ENCODE measurements around the gene ZNF248. TPM values are rescaled to one million over a fixed set of nuclear protein-coding genes. Genes with fewer than 3 reads are reported as not detected.

ZNF248 gene
- total and polyA plus RNA-seq, 2 donors (not counting 1 experiment from before 2014, with no cell fraction given) = 8.6 to 19.5 TPM

DNA sequence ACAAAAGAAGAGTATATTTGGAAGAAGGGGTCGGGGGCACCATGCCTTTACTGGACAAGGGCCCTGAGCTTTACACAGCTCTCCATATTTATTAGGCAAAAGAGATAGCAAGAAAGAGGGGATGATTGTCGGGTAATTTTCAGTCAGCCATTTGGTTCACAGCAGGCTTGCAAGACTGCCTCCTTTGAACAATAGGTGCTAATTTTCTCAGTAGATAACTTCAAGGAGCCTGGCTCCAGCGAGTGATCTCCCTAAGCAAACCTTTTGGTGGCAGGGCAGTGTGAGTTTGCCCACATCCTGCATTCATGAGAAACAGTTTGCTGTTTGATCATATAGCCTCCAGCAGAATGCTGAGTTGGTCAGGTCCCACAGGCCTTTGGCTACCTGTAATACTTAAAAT is 94.3 kb downstream of the ZNF248 start:
- Histone ChIP-seq H3K4me3 (ENCODE audit: control extremely low read depth in 1 of 5, extremely low read depth in 1 of 5, insufficient read depth in 1 of 5, low read depth in 2 of 5, low read length in 4 of 5) (no peak overlapping the region), H3K4me2 (replicated peaks; ENCODE audit: low read depth, low read length, poor library complexity, severe bottlenecking) (no peak overlapping the region), H4K20me1 (ENCODE audit: control insufficient read depth, insufficient read depth, low read length, poor library complexity, severe bottlenecking) (no peaks in the 10 kb centered on the region), H3K27ac (ENCODE audit: low read length in 2 of 2) (no peak overlapping the region), H3K4me1 (ENCODE audit: control insufficient read depth in 2 of 2, insufficient read depth in 2 of 2, low read length in 2 of 2) (no peaks in the 10 kb centered on the region), H3K36me3 (replicated peaks in 1 of 2; ENCODE audit: control extremely low read depth in 1 of 2, control insufficient read depth in 1 of 2, extremely low read depth in 1 of 2, insufficient read depth in 2 of 2, low read length in 1 of 2) (no peaks in the 10 kb centered on the region), H3K27me3 (replicated peaks in 1 of 4; ENCODE audit: control extremely low read depth in 1 of 4, control insufficient read depth in 3 of 4, insufficient read depth in 4 of 4, low read length in 3 of 4) (no peaks in the 10 kb centered on the region), H3K9me3 (ENCODE audit: control extremely low read depth in 1 of 3, control insufficient read depth in 2 of 3, insufficient read depth in 1 of 3, low read length in 2 of 3) (peaks cover 4 to 21% (median 13%) of the 10 kb centered on the region in 3 donors), H2AFZ (ENCODE audit: insufficient read depth, low read depth, low read length, poor library complexity, severe bottlenecking) (no peak overlapping the region), H3K9ac (ENCODE audit: low read length) (no peak overlapping the region), H3K79me2 (ENCODE audit: control insufficient read depth, insufficient read depth, low read length) (no peaks in the 10 kb centered on the region)
- Mint-ChIP-seq H3K9me3 (ENCODE audit: insufficient read depth) (peaks cover 15% of the 10 kb centered on the region), H3K27ac (no peak overlapping the region), H3K4me1 (no peaks in the 10 kb centered on the region), H3K27me3 (no peaks in the 10 kb centered on the region), H3K4me3 (no peak overlapping the region)
- ChIA-PET POLR2A (no interaction called here), CTCF (no interaction called here)
- intact Hi-C loops (cut with micrococcal nuclease) = no loop called here
- DNase-seq (no peak), ATAC-seq (ENCODE audit: low read depth) (no peak)
- TF ChIP-seq EZH2 (IDR thresholded peaks at IDR 0.05; ENCODE audit: borderline replicate concordance, insufficient read depth, low read depth, low read length, poor library complexity, severe bottlenecking) = no peak
- TF ChIP-seq, protein P1, sequence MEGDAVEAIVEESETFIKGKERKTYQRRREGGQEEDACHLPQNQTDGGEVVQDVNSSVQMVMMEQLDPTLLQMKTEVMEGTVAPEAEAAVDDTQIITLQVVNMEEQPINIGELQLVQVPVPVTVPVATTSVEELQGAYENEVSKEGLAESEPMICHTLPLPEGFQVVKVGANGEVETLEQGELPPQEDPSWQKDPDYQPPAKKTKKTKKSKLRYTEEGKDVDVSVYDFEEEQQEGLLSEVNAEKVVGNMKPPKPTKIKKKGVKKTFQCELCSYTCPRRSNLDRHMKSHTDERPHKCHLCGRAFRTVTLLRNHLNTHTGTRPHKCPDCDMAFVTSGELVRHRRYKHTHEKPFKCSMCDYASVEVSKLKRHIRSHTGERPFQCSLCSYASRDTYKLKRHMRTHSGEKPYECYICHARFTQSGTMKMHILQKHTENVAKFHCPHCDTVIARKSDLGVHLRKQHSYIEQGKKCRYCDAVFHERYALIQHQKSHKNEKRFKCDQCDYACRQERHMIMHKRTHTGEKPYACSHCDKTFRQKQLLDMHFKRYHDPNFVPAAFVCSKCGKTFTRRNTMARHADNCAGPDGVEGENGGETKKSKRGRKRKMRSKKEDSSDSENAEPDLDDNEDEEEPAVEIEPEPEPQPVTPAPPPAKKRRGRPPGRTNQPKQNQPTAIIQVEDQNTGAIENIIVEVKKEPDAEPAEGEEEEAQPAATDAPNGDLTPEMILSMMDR (IDR thresholded peaks at IDR 0.05) = no peak
- WGBS (ENCODE audit: insufficient coverage) = 100% methylated on average over 1 of the region's 3 CpGs

DNA sequence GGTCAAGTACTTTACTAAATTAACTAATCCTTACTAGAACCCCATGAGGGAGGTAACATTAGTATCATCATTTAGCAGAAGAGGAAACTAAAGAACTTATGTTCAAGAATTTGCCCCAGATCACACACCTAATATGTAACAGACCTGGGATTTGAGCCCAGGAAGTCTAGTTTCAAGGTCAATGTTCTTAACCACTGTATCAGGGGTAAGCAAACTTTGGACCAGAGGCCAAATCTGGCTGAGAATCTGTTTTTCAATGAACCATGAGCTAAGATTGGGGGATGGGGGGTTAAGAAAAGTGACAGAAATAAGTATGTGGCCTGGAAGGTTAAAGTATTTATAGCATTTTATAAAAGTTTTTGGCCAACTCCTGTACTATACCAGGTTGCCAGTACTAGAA is 95.1 kb downstream of the ZNF248 start:
- POLR2A ChIA-PET = no interaction called here
- no peak for TF ChIP-seq EZH2 (IDR thresholded peaks at IDR 0.05; ENCODE audit: borderline replicate concordance, insufficient read depth, low read depth, low read length, poor library complexity, severe bottlenecking)
- TF ChIP-seq, protein P1 (IDR thresholded peaks at IDR 0.05) = no peak
- no peak overlapping the region for H3K4me3 Mint-ChIP-seq
- H3K27me3 ChIP-seq (replicated peaks in 1 of 4; ENCODE audit: control extremely low read depth in 1 of 4, control insufficient read depth in 3 of 4, insufficient read depth in 4 of 4, low read length in 3 of 4) = no peaks in the 10 kb centered on the region
- DNase-seq = no peak
- H3K4me2 ChIP-seq (replicated peaks; ENCODE audit: low read depth, low read length, poor library complexity, severe bottlenecking) = no peak overlapping the region
- H3K9ac ChIP-seq (ENCODE audit: low read length) = no peak overlapping the region
- no peaks in the 10 kb centered on the region for H4K20me1 ChIP-seq (ENCODE audit: control insufficient read depth, insufficient read depth, low read length, poor library complexity, severe bottlenecking)
- ATAC-seq (ENCODE audit: low read depth) = no peak
- H3K4me1 Mint-ChIP-seq = no peaks in the 10 kb centered on the region
- H3K36me3 ChIP-seq (replicated peaks in 1 of 2; ENCODE audit: control extremely low read depth in 1 of 2, control insufficient read depth in 1 of 2, extremely low read depth in 1 of 2, insufficient read depth in 2 of 2, low read length in 1 of 2) = no peaks in the 10 kb centered on the region
- no peak overlapping the region for H3K4me3 ChIP-seq (ENCODE audit: control extremely low read depth in 1 of 5, extremely low read depth in 1 of 5, insufficient read depth in 1 of 5, low read depth in 2 of 5, low read length in 4 of 5)
- CTCF ChIA-PET = no interaction called here
- peaks cover 15% of the 10 kb centered on the region for H3K9me3 Mint-ChIP-seq (ENCODE audit: insufficient read depth)
- no peaks in the 10 kb centered on the region for H3K79me2 ChIP-seq (ENCODE audit: control insufficient read depth, insufficient read depth, low read length)
- H3K9me3 ChIP-seq (ENCODE audit: control extremely low read depth in 1 of 3, control insufficient read depth in 2 of 3, insufficient read depth in 1 of 3, low read length in 2 of 3) = peaks cover 4 to 21% (median 13%) of the 10 kb centered on the region in 3 donors
- intact Hi-C loops (cut with micrococcal nuclease) = no loop called here
- H2AFZ ChIP-seq (ENCODE audit: insufficient read depth, low read depth, low read length, poor library complexity, severe bottlenecking) = no peak overlapping the region
- no peak overlapping the region for H3K27ac ChIP-seq (ENCODE audit: low read length in 2 of 2)
- H3K4me1 ChIP-seq (ENCODE audit: control insufficient read depth in 2 of 2, insufficient read depth in 2 of 2, low read length in 2 of 2) = no peaks in the 10 kb centered on the region
- H3K27me3 Mint-ChIP-seq = no peaks in the 10 kb centered on the region
- no peak overlapping the region for H3K27ac Mint-ChIP-seq

Data from B cell (primary cell).